K562 treated with DMSO at 1 percent for 24 hours (cell line): ENCODE measurements around the gene RAB2B. TPM values are rescaled to one million over a fixed set of nuclear protein-coding genes. Genes with fewer than 3 reads are reported as not detected.

Source experiments
- total RNA-seq: library from RNA; unstranded; fragments of 300-600 nt; gene quantifications from 2 replicates; pipeline ENCODE4 v1.2.3, GENCODE V29; 2022; ENCODE audit warnings: low read depth; ENCODE audit not compliant: insufficient read depth

The RAB2B gene
- 9.7 and 9.8 TPM in 2 replicates for total RNA-seq

GRCh38 chr14:21476925-21477681, at the start of gene RAB2B, which contains the start of gene TOX4:
Gene RAB2B, minus strand, starts transcription at chr14:21476959. Its CDS starts 87 bp downstream, at chr14:21476872.
Gene TOX4, plus strand, starts transcription at chr14:21477195. Its CDS starts 84 bp downstream, at chr14:21477279.

GRCh38 chr14:21525962-21526671, 49.4 kb upstream of the RAB2B start, which contains the start of gene SALL2:
Gene SALL2, minus strand, starts transcription at chr14:21526346. Its CDS starts 219 bp downstream, at chr14:21526127.

GRCh38 chr14:21510735-21511657, 34.2 kb upstream of the RAB2B start, which contains the start of gene METTL3:
Gene METTL3, minus strand, starts transcription at chr14:21511340. Its CDS starts 117 bp downstream, at chr14:21511223.

GRCh38 chr14:21455912-21456667, 20.7 kb downstream of the RAB2B start, which contains the start of gene CHD8:
Gene CHD8, minus strand, starts transcription at chr14:21456123. Its CDS starts 24,480 bp downstream, at chr14:21431643.

Other genes starting within 250 kb of the RAB2B start
- gene HNRNPC, start 207.5 kb downstream of the RAB2B start, total RNA-seq, result 425 and 459 TPM in 2 replicates
- gene RPGRIP1, start 196.9 kb downstream of the RAB2B start, total RNA-seq, result 0.76 and 5.4 TPM in 2 replicates
- 36.5 and 41.5 TPM in 2 replicates for gene SUPT16H, start 92.9 kb downstream of the RAB2B start, total RNA-seq
- gene CHD8, start 20.8 kb downstream of the RAB2B start, total RNA-seq, result 38.0 and 43.2 TPM in 2 replicates
- 25.3 and 26.5 TPM in 2 replicates for gene TOX4, start 236 bp upstream of the RAB2B start, total RNA-seq
- 31.5 and 32.4 TPM in 2 replicates for gene METTL3, start 34.4 kb upstream of the RAB2B start, total RNA-seq
- gene SALL2, start 49.4 kb upstream of the RAB2B start, total RNA-seq, result 23.8 and 27.0 TPM in 2 replicates
- gene OR10G3, start 103.1 kb upstream of the RAB2B start, total RNA-seq, result not detected in 2 replicates
- not detected in 2 replicates for gene OR10G2, start 158.0 kb upstream of the RAB2B start, total RNA-seq
- not detected in 2 replicates for gene OR4E2, start 176.9 kb upstream of the RAB2B start, total RNA-seq
- gene OR4E1, start 196.9 kb upstream of the RAB2B start, total RNA-seq, result not detected in 2 replicates